HG02943 (cell line): ENCODE data around the gene HERC4.
"Not testable (repeated sequence)": the region's sequence is repeated elsewhere in the genome, so short reads cannot be mapped to it uniquely, and the experiment has no call there.

Source experiments
- ATAC-seq: cut with Tn5 transposase; IDR thresholded peaks from one replicate; pipeline ENCODE4 v1.9.1; 2021; ENCODE audit warnings: mild to moderate bottlenecking, low read depth, moderate library complexity; ENCODE audit not compliant: unreplicated experiment

The HERC4 gene

GRCh38 chr10:67976292-67977245 lies 98.5 kb downstream of the HERC4 start:
- no peak for ATAC-seq

DNA sequence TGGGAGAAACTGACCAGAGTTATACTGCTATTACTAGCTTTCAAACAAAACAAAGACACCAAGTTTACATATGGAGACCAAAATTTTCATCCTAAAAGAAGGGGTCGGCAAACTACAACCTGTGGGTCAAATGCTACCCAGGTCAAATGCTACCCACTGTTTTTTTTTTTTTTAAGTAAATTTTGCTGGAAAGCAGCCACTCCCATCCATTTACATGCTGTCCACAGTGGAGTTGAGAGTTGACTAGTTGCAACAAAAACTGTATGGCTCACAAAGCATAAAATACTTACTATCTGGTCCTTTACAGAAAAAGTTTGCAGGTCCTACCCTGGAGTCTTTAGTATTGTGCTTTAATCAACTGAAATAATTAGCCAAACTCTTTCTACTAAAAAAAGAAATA lies 99.2 kb downstream of the HERC4 start:
- no peak for ATAC-seq

GRCh38 chr10:67971311-67971710 lies 103.8 kb downstream of the HERC4 start:
- no peak for ATAC-seq

DNA sequence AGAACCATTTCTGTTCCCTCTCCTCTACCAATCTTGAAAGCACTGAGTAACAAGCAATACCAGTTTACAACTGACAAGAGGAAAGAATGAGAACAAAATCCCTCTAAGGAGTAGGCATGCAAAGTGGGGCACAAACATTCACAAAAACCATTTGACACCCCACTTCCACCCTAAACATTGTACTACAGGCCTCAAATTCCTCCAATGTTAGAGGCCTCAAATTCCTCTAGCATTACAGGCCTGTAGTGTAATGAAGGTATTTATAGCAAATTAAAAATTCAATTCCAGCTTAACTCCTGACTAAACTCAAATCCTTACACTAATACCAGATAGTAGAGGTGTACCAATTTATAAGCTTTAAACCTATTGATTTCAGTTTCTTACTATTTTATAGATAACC lies 105.2 kb downstream of the HERC4 start:
- no peak for ATAC-seq

- ATAC-seq = not testable (repeated sequence)
These were observed 109.0 kb downstream of the HERC4 start for GRCh38 chr10:67966035-67966434.

DNA sequence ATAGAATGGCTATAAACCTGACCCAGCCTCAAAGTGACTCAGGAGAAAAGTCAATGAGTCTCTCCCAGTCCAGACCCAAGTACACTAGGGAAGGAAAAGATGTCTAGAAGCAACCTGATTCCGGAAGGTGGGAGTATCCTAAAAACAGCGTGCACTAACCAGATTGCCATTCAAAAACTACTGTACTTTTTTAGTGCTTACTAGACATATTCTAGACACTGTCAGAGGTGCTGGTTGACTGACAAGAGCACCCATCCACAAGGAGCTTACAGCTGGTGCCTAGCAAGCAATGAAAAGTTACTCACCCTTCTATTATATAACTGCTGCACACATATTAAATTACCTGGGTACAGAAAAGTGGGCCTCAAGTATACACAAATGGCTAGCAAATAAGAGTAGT lies 109.6 kb downstream of the HERC4 start:
- no peak for ATAC-seq

DNA sequence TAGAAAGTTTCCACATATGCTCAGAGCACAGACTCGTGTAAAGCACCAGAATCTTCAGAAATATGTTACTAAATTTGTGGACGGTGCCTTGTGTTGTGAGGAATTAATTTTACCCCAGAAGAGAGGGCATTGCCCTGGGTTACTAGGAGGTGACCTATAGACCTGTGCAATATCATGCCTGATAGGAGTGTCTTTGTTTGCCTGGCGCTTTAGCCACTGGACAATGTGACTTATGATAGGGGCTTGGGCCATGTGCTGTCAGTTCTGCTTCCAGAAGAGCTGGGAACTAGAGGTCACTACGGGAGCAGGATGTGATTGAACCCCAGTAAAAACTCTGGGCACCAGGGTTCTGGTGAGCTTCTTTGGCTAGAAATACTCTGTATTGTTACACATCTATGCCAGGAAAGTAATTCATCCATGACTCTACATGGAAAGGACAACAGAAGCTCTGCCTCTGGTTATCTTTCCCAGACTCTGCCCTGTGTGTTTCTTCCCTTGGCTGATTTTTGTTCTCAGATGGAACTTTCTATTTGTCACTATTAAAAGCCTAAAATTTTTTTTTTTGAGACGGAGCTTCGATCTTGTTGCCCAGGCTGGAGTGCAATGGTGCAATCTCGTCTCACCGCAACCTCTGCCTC lies 115.1 kb downstream of the HERC4 start:
- no peak for ATAC-seq

DNA sequence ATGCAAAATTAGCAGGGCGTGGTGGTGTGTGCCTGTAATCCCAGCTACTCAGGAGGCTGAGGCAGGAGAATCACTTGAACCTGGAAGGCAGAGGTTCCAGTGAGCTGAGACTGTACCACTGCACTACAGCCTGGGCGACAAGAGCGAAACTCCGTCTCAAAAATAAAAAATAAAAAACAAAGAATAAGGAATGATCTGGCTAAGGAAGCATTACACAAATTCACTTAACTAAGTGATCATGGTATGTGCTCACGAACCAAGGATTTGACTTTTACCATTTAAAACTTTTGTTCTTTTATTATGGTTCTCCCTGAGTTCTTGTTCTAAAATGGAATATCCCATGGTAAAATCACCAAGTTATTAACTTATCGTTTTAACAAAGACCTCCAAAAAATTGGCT lies 119.5 kb downstream of the HERC4 start:
- no peak for ATAC-seq

GRCh38 chr10:67943917-67944316 lies 131.2 kb downstream of the HERC4 start:
- no peak for ATAC-seq

- no peak for ATAC-seq
These were observed 138.7 kb downstream of the HERC4 start for GRCh38 chr10:67936416-67936815.

DNA sequence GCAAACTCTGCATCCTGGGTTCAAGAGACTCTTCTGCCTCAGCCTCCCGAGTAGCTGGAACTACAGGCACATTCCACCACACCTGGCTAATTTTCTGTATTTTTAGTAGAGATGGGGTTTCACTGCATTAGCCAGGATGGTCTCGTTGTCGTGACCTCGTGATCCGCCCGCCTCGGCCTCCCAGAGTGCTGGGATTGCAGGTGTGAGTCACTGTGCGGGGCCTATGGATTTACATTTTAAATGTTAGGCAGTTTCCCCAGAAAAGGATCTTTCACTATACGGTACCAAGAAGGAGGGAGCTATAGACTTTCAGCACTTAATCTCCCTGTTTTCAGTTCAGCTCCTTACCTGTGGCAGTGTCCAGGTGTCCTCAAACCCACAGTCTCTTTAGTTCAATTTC lies 139.9 kb downstream of the HERC4 start:
- no peak for ATAC-seq

- no peak for ATAC-seq
These were observed 140.7 kb downstream of the HERC4 start for GRCh38 chr10:67934336-67934735.

DNA sequence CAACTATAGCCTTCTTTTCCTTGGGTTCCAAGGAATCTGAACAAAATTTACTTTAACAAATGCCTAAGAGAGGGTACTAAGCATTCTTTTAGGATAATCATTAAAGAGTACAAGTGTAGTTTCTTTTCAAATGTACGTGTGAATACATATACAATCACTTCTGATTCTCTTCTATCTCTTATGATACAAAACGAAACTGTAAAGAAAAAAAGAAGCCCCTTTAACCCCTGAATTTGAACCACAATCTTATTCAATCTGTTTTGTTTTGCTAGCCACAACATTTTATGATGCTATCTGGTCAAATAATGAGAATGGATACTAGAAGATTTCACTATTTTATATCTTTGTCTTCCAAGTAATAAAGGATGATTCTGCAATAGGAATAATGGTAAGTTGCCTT lies 141.9 kb downstream of the HERC4 start:
- no peak for ATAC-seq

GRCh38 chr10:67926951-67927350 lies 148.1 kb downstream of the HERC4 start:
- ATAC-seq = no peak

DNA sequence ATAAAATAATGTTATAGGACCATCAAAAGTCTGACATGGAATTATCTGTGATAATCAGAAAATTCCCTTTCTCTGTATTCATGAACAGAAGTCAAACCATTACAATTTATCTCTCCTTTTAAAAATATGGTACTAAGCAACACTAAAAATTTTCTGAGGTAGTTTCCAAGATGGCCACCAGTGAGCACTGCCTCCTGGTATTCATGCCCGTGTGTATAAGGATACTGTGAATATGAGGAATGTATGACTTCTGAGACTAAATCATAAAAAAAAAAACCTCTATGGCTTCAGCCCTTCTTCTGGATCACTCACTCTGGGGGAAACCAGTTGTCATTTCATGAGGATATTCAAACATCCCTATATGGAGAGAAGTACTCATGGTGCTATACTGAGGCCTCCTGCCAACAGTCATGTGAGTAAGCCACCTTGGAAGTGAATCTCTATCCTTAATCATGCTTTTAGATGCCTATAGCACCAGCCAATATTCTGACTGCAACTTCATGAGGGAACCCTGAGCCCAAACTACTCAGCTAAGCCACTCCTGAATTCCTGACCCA lies 149.6 kb downstream of the HERC4 start:
- no peak for ATAC-seq

GRCh38 chr10:67924136-67924535 lies 150.9 kb downstream of the HERC4 start:
- ATAC-seq = no peak

DNA sequence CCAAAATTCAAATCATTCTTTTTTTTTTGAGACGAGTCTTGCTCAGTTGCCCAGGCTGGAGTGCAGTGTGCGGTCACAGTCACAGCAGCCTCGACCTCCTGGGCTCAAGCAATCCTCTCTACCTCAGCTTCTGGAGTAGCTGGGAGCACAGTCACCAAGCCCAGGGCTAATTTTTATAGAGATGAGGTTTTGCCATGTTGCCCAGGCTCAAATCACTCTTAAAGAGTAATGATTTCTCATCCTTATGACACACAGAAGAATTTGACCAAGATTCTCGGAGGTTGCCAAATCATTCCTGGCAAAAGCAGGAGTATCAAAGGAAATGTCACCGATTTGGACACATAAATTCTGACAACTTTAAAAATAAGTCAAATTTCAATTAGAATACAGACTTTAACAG lies 151.5 kb downstream of the HERC4 start:
- ATAC-seq = no peak

GRCh38 chr10:67921065-67921464 lies 154.0 kb downstream of the HERC4 start:
- no peak for ATAC-seq

DNA sequence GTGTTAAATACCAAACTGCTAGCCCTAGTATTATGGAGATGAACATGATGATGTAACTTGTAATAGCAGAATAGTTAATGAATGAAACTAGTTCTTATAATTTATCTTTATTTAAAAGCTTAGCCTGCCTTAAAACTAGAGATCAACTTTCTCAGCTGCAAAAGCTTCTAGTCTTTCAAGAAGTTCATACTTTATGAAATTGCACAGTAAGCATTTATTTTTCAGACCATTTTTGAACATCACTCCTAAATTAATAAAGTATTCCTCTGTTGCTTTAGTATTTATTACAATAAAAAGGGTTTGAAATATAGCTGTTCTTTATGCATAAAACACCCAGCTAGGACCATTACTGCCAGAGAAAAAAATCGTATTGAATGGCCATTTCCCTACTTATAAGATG lies 157.4 kb downstream of the HERC4 start:
- no peak for ATAC-seq

DNA sequence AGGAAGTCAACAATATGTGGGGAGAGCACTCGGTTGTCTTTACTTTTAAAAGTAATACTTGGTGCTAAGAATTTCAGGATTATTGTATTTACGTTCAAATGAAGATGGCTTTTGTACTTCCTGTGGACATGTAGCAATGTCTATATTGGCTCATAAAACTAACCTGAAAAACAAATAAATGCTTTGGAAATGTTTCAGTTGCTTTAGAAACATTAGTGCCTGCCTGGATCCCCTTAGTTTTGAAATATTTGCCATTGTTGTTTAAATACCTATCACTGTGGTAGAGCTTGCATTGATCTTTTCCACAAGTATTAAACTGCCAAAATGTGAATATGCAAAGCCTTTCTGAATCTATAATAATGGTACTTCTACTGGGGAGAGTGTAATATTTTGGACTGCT lies 157.9 kb downstream of the HERC4 start:
- ATAC-seq = no peak

DNA sequence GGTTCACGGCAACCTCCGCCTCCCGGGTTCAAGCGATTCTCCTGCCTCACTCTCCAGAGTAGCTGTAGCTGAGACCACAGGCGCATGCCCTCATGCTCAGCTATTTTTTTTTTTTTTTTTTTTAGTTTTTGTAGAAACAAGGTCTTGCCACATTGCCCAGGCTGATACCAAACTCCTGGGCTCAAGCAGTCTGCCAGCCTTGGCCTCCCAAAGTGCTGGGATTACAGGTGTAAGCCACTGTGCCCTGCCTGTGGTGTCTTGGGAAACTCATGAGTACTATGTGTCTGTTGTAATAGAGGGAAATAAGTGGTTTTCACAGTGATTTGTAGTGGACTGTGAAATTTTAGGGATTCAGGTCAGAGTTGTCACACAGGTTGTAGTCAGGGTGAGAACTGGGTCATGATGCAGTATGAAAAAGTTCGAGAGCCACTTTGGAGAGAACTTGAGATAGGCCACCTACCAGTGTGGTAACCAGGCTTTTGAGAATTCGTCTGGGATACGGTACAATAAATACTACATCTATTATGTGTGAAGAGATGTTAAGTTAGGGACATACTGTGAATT lies 160.2 kb downstream of the HERC4 start:
- no peak for ATAC-seq
